ENCODE results near the gene OSBPL5. TPM values are rescaled to one million over a fixed set of nuclear protein-coding genes. Genes with fewer than 3 reads are reported as not detected.

OSBPL5 gene
- total and polyA plus RNA-seq, 2 donors, result 22.4 to 40.5 TPM

DNA sequence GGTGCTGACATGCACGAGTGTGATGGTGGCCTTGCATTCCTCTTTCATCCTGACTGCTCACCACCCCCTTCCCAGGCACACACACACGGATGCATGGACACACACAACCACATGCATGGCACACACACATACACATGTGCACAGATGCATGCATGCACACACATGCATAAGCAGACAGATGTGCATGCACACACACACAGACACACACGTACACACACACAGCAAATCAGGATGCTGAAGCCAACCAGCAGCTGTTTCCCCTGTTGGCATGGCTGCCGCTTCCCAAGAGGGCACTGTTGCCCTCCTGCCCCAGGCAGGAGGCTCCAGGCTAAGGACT is 15.3 kb downstream of the OSBPL5 start:
- H3K4me3 ChIP-seq (ENCODE audit: low read depth, low read length), result no peak overlapping the region
- 79% methylated on average over 4 of the region's 4 CpGs for WGBS
- peaks cover 2% of the 10 kb centered on the region for H3K4me1 ChIP-seq (ENCODE audit: insufficient read depth)
- H3K36me3 ChIP-seq (ENCODE audit: insufficient read depth), result no peaks in the 10 kb centered on the region
- no peak for DNase-seq (ENCODE audit: extremely low spot score)
- no peak overlapping the region for H3K27ac ChIP-seq (ENCODE audit: low read depth)

- DNase-seq (ENCODE audit: extremely low spot score), result no peak
- no peak overlapping the region for H3K27ac ChIP-seq (ENCODE audit: low read depth)
- H3K4me1 ChIP-seq (ENCODE audit: insufficient read depth), result peaks cover 2% of the 10 kb centered on the region
- no peaks in the 10 kb centered on the region for H3K36me3 ChIP-seq (ENCODE audit: insufficient read depth)
- no peak overlapping the region for H3K4me3 ChIP-seq (ENCODE audit: low read depth, low read length)
- 82% methylated on average over 24 of the region's 24 CpGs for WGBS
Measured at GRCh38 chr11:3148990-3149851, 15.9 kb downstream of the OSBPL5 start.

DNA sequence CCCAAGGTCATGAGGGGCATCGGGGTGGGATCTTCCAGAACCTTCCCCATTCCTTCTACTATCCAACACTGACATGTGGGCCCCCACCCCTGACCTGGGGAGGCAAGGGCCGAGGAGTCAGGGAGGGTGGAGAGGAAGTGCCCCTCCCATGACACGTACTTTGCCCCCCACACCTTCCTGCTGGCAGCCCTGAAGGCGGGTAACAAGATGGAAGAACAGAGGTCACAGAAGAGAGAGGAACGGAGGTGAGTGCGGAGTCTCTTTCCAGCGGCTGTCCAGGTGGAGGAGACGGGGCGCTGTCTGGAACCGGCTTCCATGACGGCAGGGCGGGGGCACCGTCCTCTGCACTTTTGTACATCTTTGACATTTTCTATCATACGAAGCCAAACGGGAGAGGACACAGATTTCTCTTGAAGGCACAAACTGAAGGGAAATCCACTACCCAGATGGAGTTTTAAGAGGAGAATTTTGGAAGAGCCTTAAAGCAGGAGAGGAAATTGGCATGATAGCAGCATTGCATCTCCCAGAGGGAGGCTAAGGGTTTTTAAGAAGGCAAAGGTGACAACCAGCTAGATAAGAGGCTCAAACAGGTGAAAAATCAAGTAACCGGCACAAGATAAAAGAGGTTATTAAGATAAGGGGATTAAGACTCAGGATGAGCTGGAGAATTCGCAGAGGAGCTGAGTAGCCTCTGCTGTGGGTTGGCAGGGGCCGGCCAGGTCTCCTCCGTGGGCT is 16.7 kb downstream of the OSBPL5 start:
- H3K36me3 ChIP-seq (ENCODE audit: insufficient read depth), result no peaks in the 10 kb centered on the region
- DNase-seq (ENCODE audit: extremely low spot score), result no peak
- WGBS, result 87% methylated on average over 19 of the region's 19 CpGs
- no peak overlapping the region for H3K27ac ChIP-seq (ENCODE audit: low read depth)
- no peak overlapping the region for H3K4me3 ChIP-seq (ENCODE audit: low read depth, low read length)
- H3K4me1 ChIP-seq (ENCODE audit: insufficient read depth), result no peaks in the 10 kb centered on the region

DNA sequence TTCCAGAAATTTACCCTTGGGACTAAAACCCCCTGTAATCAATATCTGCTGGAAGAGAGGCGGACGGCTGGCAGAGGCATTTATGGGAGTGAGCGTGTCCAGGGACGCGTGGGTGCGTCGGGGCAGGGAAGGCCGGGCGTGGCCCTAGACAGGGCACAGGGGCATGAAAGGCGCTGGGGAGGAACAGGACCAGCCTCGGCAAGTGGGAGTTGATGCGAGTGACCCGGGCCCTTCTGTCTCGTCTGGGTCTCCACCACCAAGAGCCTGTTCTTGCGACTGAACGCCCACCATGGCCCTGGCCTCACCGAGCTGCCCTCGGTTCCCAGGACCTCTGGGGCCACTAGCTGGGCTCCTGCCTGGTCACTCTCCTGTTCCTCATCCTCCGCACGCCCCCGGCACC is 17.5 kb downstream of the OSBPL5 start:
- 95% methylated on average over 21 of the region's 21 CpGs for WGBS
- H3K4me3 ChIP-seq (ENCODE audit: low read depth, low read length), result no peak overlapping the region

DNA sequence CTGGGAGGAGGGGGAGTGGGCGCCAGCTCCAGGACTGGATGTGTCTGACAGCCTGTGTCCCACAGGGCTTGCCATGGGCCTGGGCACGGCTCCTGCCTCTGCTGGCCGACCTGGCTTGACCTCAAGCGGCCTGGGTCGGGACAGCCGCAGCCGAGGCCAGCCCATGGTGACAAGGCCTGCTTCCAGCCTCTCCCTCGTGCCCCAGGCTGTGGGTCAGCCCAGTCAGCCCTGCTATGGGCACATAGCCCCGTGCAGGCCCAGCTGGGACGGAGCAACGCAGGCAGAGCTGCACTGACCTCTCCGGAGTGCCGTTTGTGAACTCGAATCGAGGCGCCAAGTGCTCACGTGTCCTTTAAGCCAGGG is 17.9 kb downstream of the OSBPL5 start:
- Histone ChIP-seq H3K4me3 (ENCODE audit: low read depth, low read length) (no peak overlapping the region), H3K4me1 (ENCODE audit: insufficient read depth) (no peaks in the 10 kb centered on the region), H3K27ac (ENCODE audit: low read depth) (no peak overlapping the region), H3K36me3 (ENCODE audit: insufficient read depth) (no peaks in the 10 kb centered on the region)
- DNase-seq (ENCODE audit: extremely low spot score), result no peak
- 74% methylated on average over 17 of the region's 17 CpGs for WGBS

More for the DNA sequence above, 17.5 kb downstream of the OSBPL5 start:
- DNase-seq (ENCODE audit: extremely low spot score), result no peak
- Histone ChIP-seq H3K36me3 (ENCODE audit: insufficient read depth) (no peaks in the 10 kb centered on the region), H3K27ac (ENCODE audit: low read depth) (no peak overlapping the region), H3K4me1 (ENCODE audit: insufficient read depth) (no peaks in the 10 kb centered on the region)

DNA sequence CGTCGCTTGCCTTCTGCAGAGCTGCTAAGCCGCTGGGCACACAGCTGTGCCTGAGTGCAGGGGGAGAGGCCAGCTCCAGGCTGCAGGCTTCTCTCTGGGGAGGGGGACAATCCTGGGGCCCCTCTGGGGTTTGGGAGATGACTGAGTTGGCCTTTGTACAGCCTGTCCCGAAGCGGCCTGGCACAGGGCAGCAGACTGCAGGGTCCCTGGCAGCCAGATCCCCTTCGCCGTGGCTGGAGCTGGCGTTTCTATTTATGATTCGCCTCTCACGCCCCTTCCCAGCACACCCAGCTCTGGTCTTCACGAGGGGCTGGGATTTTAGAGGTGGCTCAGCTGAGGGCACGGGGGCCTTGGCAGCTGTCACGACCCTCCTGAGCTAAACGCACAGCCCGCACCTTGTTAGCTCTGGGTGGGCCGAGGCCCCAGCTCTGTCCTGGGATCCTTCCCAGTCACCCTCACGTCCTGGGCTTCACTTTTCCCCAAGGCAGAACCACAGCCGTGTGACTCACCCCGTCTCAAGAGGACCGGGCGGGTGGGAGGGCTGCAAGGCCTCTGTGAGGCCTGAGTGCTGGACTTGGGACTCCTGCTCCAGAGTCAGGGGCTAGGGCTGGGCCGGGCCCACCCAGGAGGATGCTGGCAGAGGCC is 18.4 kb downstream of the OSBPL5 start:
- no peaks in the 10 kb centered on the region for H3K4me1 ChIP-seq (ENCODE audit: insufficient read depth)
- H3K36me3 ChIP-seq (ENCODE audit: insufficient read depth), result no peaks in the 10 kb centered on the region
- WGBS, result 81% methylated on average over 22 of the region's 22 CpGs
- no peak overlapping the region for H3K4me3 ChIP-seq (ENCODE audit: low read depth, low read length)
- H3K27ac ChIP-seq (ENCODE audit: low read depth), result no peak overlapping the region
- DNase-seq (ENCODE audit: extremely low spot score), result no peak

GRCh38 chr11:3145206-3145520 is 19.9 kb downstream of the OSBPL5 start:
- WGBS, result 74% methylated on average over 6 of the region's 6 CpGs
- Histone ChIP-seq H3K36me3 (ENCODE audit: insufficient read depth) (no peaks in the 10 kb centered on the region), H3K4me1 (ENCODE audit: insufficient read depth) (no peaks in the 10 kb centered on the region)

DNA sequence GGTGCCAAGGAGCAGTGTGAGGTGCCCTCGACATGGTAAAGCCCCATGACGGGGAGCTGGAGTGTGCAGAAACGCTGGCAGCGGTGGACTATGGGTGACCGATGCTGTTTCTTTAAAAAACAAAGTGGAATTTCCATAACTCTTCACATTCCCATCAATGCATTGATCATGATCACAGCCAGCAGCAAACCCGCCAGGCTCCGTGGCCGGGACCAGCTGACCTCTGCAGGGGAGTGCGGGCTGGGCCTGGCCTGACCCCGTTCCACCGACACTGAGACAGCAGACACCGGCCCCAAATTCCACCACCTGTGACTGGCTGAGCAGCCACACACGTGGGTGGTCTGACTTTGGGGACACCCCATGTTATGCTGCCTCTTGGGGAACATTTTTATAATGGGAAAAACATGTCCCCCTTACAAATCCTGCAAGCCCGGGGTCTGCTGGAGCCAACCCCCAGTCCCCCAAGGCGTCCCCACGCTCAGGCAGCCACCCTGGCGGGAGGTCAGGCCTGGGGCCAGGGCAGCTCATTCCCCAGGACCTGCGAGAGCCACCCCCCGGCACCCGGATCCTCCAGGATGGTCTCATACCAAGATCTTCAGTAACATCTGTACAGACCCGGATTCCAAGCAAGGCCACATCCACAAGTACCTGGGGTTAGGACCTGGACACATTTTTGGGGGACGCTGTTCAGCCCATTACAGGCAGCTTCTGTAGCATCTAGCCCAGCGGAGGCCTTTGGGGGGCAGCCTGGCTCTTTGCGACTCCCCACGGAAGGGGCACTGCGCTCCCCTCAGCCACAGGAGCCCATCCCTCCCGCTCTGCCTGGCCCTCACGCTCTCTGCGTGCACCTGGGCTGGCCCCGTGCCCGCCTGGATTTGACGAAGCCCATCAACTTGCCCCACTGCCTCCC is 20.6 kb downstream of the OSBPL5 start:
- Histone ChIP-seq H3K36me3 (ENCODE audit: insufficient read depth) (no peaks in the 10 kb centered on the region), H3K4me3 (ENCODE audit: low read depth, low read length) (no peak overlapping the region), H3K27ac (ENCODE audit: low read depth) (no peak overlapping the region), H3K4me1 (ENCODE audit: insufficient read depth) (no peaks in the 10 kb centered on the region)
- 85% methylated on average over 32 of the region's 32 CpGs for WGBS
- no peak for DNase-seq (ENCODE audit: extremely low spot score)

More at GRCh38 chr11:3145206-3145520, 19.9 kb downstream of the OSBPL5 start:
- Histone ChIP-seq H3K27ac (ENCODE audit: low read depth) (no peak overlapping the region), H3K4me3 (ENCODE audit: low read depth, low read length) (no peak overlapping the region)
- no peak for DNase-seq (ENCODE audit: extremely low spot score)

GRCh38 chr11:3143136-3143880 is 21.8 kb downstream of the OSBPL5 start:
- 82% methylated on average over 38 of the region's 38 CpGs for WGBS
- Histone ChIP-seq H3K4me3 (ENCODE audit: low read depth, low read length) (no peak overlapping the region), H3K36me3 (ENCODE audit: insufficient read depth) (no peaks in the 10 kb centered on the region), H3K4me1 (ENCODE audit: insufficient read depth) (no peaks in the 10 kb centered on the region), H3K27ac (ENCODE audit: low read depth) (no peak overlapping the region)
- DNase-seq (ENCODE audit: extremely low spot score), result no peak

DNA sequence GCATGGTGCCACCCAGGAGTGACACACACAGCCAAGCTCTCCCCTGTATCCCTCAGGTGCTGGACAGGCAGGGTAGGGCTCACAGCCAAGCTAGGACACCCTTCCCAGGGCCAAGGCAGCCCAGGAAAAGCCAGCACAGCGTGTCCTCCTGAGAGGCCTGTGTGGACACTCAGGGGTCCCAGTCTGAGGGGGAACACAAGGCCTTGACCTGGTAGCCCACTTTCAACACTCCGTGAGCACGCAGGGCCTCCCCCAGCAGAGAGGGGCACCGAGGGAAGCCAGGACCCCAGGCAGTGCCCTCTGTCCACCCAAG is 24.9 kb downstream of the OSBPL5 start:
- Histone ChIP-seq H3K4me1 (ENCODE audit: insufficient read depth) (no peaks in the 10 kb centered on the region), H3K27ac (ENCODE audit: low read depth) (no peak overlapping the region), H3K4me3 (ENCODE audit: low read depth, low read length) (no peak overlapping the region), H3K36me3 (ENCODE audit: insufficient read depth) (no peaks in the 10 kb centered on the region)
- no peak for DNase-seq (ENCODE audit: extremely low spot score)
- WGBS, result 96% methylated on average over 4 of the region's 4 CpGs

- DNase-seq (ENCODE audit: extremely low spot score), result no peak
- H3K27ac ChIP-seq (ENCODE audit: low read depth), result no peak overlapping the region
Measured at GRCh38 chr11:3139481-3140290, 25.4 kb downstream of the OSBPL5 start.

GRCh38 chr11:3139086-3139440 is 26.0 kb downstream of the OSBPL5 start:
- H3K27ac ChIP-seq (ENCODE audit: low read depth), result no peak overlapping the region
- no peak for DNase-seq (ENCODE audit: extremely low spot score)
- H3K36me3 ChIP-seq (ENCODE audit: insufficient read depth), result no peaks in the 10 kb centered on the region
- no peak overlapping the region for H3K4me3 ChIP-seq (ENCODE audit: low read depth, low read length)
- no peaks in the 10 kb centered on the region for H3K4me1 ChIP-seq (ENCODE audit: insufficient read depth)
- WGBS, result 46% methylated on average over 8 of the region's 8 CpGs

More at GRCh38 chr11:3139481-3140290, 25.4 kb downstream of the OSBPL5 start:
- Histone ChIP-seq H3K4me1 (ENCODE audit: insufficient read depth) (no peaks in the 10 kb centered on the region), H3K4me3 (ENCODE audit: low read depth, low read length) (no peak overlapping the region), H3K36me3 (ENCODE audit: insufficient read depth) (no peaks in the 10 kb centered on the region)
- WGBS, result 76% methylated on average over 15 of the region's 15 CpGs

Data from urinary bladder (tissue), 4 donors.